Astrocyte (in vitro differentiated cells and primary cell): ENCODE data around the gene NFYB.

Source experiments
- EZH2 ChIP-seq: IDR thresholded peaks from 2 replicates; pipeline ENCODE4 v1.6.1; 2012; ENCODE audit warnings: mild to moderate bottlenecking, low read length, inconsistent platforms; ENCODE audit not compliant: insufficient read depth
- TF ChIP-seq, protein P1 (sequence below): IDR thresholded peaks from 2 replicates; pipeline ENCODE4 v1.5.1; 2011; ENCODE audit warnings: low read depth, mild to moderate bottlenecking, inconsistent platforms, low read length, moderate library complexity; ENCODE audit not compliant: insufficient read depth

DNA sequence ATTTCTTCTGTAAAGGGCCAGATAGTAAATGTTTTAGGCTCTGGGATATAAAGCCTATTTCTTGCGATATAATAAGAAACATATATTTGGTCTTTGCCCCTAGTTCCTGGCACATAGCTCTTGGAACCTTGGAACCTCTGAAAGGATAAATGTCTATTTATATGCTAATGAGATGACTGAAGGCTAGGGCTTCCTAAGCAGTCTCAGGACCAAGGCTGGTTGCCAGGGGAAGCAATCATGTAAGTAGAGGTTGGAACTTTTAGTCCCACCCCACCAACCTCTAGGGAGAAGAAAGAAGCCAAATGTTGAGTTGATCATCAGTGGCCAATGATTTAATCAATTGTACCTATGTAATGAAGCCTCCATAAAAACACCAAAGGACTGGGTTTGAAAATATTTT is 26.6 kb upstream of the NFYB start:
- TF ChIP-seq, protein P1, sequence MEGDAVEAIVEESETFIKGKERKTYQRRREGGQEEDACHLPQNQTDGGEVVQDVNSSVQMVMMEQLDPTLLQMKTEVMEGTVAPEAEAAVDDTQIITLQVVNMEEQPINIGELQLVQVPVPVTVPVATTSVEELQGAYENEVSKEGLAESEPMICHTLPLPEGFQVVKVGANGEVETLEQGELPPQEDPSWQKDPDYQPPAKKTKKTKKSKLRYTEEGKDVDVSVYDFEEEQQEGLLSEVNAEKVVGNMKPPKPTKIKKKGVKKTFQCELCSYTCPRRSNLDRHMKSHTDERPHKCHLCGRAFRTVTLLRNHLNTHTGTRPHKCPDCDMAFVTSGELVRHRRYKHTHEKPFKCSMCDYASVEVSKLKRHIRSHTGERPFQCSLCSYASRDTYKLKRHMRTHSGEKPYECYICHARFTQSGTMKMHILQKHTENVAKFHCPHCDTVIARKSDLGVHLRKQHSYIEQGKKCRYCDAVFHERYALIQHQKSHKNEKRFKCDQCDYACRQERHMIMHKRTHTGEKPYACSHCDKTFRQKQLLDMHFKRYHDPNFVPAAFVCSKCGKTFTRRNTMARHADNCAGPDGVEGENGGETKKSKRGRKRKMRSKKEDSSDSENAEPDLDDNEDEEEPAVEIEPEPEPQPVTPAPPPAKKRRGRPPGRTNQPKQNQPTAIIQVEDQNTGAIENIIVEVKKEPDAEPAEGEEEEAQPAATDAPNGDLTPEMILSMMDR = no peak
- no peak for TF ChIP-seq EZH2
